WI38 (cell line): ENCODE data around the gene FNDC1.

Source experiments
- H3K4me3 ChIP-seq: 2 replicates; pipeline ENCODE4 v1.5.1; 2011; ENCODE audit warnings: low read depth, mild to moderate bottlenecking, control low read depth, low read length
- CTCF ChIP-seq: IDR thresholded peaks from 2 replicates; pipeline ENCODE4 v1.5.1; 2012; ENCODE audit warnings: low read depth, mild to moderate bottlenecking, control low read depth, low read length

The FNDC1 gene

GRCh38 chr6:159234102-159234553 is 64.9 kb downstream of the FNDC1 start:
- H3K4me3 ChIP-seq, result no peak overlapping the region
- TF ChIP-seq CTCF, result no peak

- TF ChIP-seq CTCF, result no peak
- H3K4me3 ChIP-seq, result no peak overlapping the region
Measured at GRCh38 chr6:159238920-159239558, 69.8 kb downstream of the FNDC1 start.

- H3K4me3 ChIP-seq, result no peak overlapping the region
- TF ChIP-seq CTCF, result no peak
Measured at GRCh38 chr6:159249128-159249527, 79.9 kb downstream of the FNDC1 start.

GRCh38 chr6:159249752-159250151 is 80.6 kb downstream of the FNDC1 start:
- H3K4me3 ChIP-seq, result no peak overlapping the region
- TF ChIP-seq CTCF, result no peak

GRCh38 chr6:159250633-159251032 is 81.4 kb downstream of the FNDC1 start:
- TF ChIP-seq CTCF, result no peak
- no peak overlapping the region for H3K4me3 ChIP-seq

GRCh38 chr6:159252955-159253508 is 83.8 kb downstream of the FNDC1 start:
- TF ChIP-seq CTCF, result peak; percentile 63
- peak overlapping the region; percentile 40 for H3K4me3 ChIP-seq

GRCh38 chr6:159254186-159254585 is 85.0 kb downstream of the FNDC1 start:
- no peak overlapping the region for H3K4me3 ChIP-seq
- TF ChIP-seq CTCF, result no peak
